Dermis microvascular lymphatic vessel endothelial cell (primary cell): ENCODE results near the gene IFI6. TPM values are rescaled to one million over a fixed set of nuclear protein-coding genes. Genes with fewer than 3 reads are reported as not detected.
"Not testable (repeated sequence)": the region's sequence is repeated elsewhere in the genome, so short reads cannot be mapped to it uniquely, and the experiment has no call there.

Experiments
- DNase-seq, 2 donors: peaks; one replicate each; pipeline versions ENCODE4 v3.0.0 to v3.0.0-alpha.2; 2010; ENCODE audit warnings: low read depth in 2 of 2
- total RNA-seq: library from RNA; depleted of rRNA; stranded (reverse); fragments of >200 nt; gene quantifications from 2 replicates; pipeline ENCODE4 v1.2.1, GENCODE V29; 2014

The IFI6 gene
- total RNA-seq, 1 donor from 2014 or later = 21.8 TPM

- peak; percentile 34 to 50 for DNase-seq
These were observed 41.0 kb downstream of the IFI6 start for GRCh38 chr1:27630859-27631491.

GRCh38 chr1:27628712-27629111, 43.3 kb downstream of the IFI6 start:
- no peak for DNase-seq

- not testable (repeated sequence) for DNase-seq
These were observed 44.3 kb downstream of the IFI6 start for GRCh38 chr1:27627733-27628132.

- DNase-seq = no peak
These were observed 44.9 kb downstream of the IFI6 start for GRCh38 chr1:27627061-27627460.

GRCh38 chr1:27626031-27626935, 45.7 kb downstream of the IFI6 start:
- no peak for DNase-seq

GRCh38 chr1:27624467-27625178, 47.4 kb downstream of the IFI6 start:
- DNase-seq = peak in 1 of 2 donors; percentile 41

GRCh38 chr1:27623327-27624212, 48.4 kb downstream of the IFI6 start:
- DNase-seq = no peak

- DNase-seq = no peak
These were observed 49.2 kb downstream of the IFI6 start for GRCh38 chr1:27622828-27623227.

- peak in 1 of 2 donors; percentile 66 for DNase-seq
These were observed 50.7 kb downstream of the IFI6 start for GRCh38 chr1:27621051-27621920.

GRCh38 chr1:27619782-27620438, 52.1 kb downstream of the IFI6 start:
- DNase-seq = not testable (repeated sequence)

- DNase-seq = no peak
These were observed 53.5 kb downstream of the IFI6 start for GRCh38 chr1:27618341-27619082.

- no peak for DNase-seq
These were observed 54.6 kb downstream of the IFI6 start for GRCh38 chr1:27617420-27617819.

- DNase-seq = no peak
These were observed 55.6 kb downstream of the IFI6 start for GRCh38 chr1:27616441-27616840.

Other genes with a start within 250 kb of the IFI6 start
- gene WASF2, start 182.0 kb downstream of the IFI6 start, total RNA-seq = 33.1 and 54.5 TPM in 2 replicates
- gene AHDC1, start 68.0 kb downstream of the IFI6 start, total RNA-seq = 3.3 and 9.4 TPM in 2 replicates
- gene FGR, start 37.0 kb downstream of the IFI6 start, total RNA-seq = 0.13 and 0.25 TPM in 2 replicates
- 6.2 and 9.7 TPM in 2 replicates for gene FAM76A, start 53.8 kb upstream of the IFI6 start, total RNA-seq
- gene STX12, start 101.0 kb upstream of the IFI6 start, total RNA-seq = 56.4 and 74.0 TPM in 2 replicates
- 48.3 and 50.2 TPM in 2 replicates for gene PPP1R8, start 158.6 kb upstream of the IFI6 start, total RNA-seq
- gene THEMIS2, start 200.4 kb upstream of the IFI6 start, total RNA-seq = 29.9 and 36.3 TPM in 2 replicates
- 45.4 and 68.0 TPM in 2 replicates for gene RPA2, start 242.4 kb upstream of the IFI6 start, total RNA-seq